Right lobe of liver (tissue), 4 donors: ENCODE results near the gene EEIG1.

Source experiments
- POLR2A ChIP-seq: fragments of 450-650 bp; IDR thresholded peaks from one replicate; pipeline ENCODE4 v1.6.1; 2017; ENCODE audit warnings: antibody characterized with exemption, mild to moderate bottlenecking
- TF ChIP-seq, protein P1 (sequence below), 4 donors: fragments of 200-600 bp in 3 of 4; fragments of 450-650 bp in 1 of 4; IDR thresholded peaks; one replicate each; pipeline versions ENCODE4 v1.5.1 to v1.8.0; 2016 to 2022; ENCODE audit warnings: antibody characterized with exemption in 4 of 4, mild to moderate bottlenecking in 2 of 4
- donor health status: DM: no; HTN: no; CAD: no.
- donor health status: DM: no; HTN: no; CAD: no.
- donor health status: DM: no; HTN: yes; CAD: no.

DNA sequence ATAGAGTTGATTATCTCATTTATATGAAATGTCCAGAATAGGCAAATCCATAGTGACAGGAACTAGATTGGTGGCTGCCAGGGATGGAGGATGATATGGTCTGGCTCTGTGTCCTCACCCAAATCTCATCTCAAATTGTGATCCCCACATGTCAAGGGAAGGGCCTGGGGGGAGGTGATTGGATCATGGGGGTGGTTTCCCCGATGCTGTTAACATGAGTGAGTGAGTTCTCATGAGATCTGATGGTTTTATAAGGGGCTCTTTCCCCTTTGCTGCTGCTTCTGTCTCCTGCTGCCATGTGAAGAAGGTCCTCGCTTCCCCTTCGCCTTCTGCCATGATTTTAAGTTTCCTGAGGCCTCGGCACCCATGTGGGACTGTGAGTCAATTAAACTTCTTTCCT lies 21.4 kb downstream of the EEIG1 start:
- TF ChIP-seq, protein P1, sequence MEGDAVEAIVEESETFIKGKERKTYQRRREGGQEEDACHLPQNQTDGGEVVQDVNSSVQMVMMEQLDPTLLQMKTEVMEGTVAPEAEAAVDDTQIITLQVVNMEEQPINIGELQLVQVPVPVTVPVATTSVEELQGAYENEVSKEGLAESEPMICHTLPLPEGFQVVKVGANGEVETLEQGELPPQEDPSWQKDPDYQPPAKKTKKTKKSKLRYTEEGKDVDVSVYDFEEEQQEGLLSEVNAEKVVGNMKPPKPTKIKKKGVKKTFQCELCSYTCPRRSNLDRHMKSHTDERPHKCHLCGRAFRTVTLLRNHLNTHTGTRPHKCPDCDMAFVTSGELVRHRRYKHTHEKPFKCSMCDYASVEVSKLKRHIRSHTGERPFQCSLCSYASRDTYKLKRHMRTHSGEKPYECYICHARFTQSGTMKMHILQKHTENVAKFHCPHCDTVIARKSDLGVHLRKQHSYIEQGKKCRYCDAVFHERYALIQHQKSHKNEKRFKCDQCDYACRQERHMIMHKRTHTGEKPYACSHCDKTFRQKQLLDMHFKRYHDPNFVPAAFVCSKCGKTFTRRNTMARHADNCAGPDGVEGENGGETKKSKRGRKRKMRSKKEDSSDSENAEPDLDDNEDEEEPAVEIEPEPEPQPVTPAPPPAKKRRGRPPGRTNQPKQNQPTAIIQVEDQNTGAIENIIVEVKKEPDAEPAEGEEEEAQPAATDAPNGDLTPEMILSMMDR (IDR thresholded peaks at IDR 0.05) = no peak
- TF ChIP-seq POLR2A = no peak
